ENCODE results near the gene ONECUT3. TPM values are rescaled to one million over a fixed set of nuclear protein-coding genes. Genes with fewer than 3 reads are reported as not detected.

Gene ONECUT3
- total RNA-seq, 1 donor: not detected

DNA sequence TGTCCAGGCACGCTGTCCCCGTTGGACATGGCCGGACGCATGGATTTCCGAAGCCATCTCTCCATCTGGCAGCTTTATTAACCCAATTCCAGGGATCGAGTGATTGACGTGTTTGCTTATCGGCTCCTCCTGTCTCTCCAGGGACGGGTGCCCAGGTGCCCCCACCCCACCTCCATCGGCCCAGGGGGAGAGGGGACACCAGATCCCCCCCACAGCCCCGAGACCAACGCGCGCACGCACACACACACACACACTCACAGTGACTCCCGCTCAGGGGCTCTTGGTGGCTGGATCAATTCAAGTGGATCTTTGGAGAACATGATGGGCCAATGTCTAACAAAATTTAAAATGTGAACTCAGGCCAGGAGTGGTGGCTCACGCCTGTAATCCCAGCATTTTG is 23.1 kb upstream of the ONECUT3 start:
- Histone ChIP-seq H3K4me3 (ENCODE audit: insufficient read depth, low read length) (no peak overlapping the region), H3K36me3 (ENCODE audit: insufficient read depth, low read length) (no peaks in the 10 kb centered on the region), H3K4me1 (ENCODE audit: insufficient read depth, low read length) (peaks cover 3% of the 10 kb centered on the region), H3K27me3 (ENCODE audit: insufficient read depth, low read length) (peaks cover 33% of the 10 kb centered on the region), H3K27ac (ENCODE audit: low read depth, low read length) (no peak overlapping the region), H3K4me2 (ENCODE audit: insufficient read depth, low read length) (no peak overlapping the region), H3K9me3 (ENCODE audit: low read depth, low read length) (no peaks in the 10 kb centered on the region), H2AFZ (ENCODE audit: low read length) (no peak overlapping the region), H4K20me1 (ENCODE audit: insufficient read depth, low read length) (no peaks in the 10 kb centered on the region), H3K79me2 (ENCODE audit: insufficient read depth, low read length) (no peaks in the 10 kb centered on the region)
- TF ChIP-seq CTCF (IDR thresholded peaks at IDR 0.05; ENCODE audit: extremely low read depth, low read depth, low read length): no peak
- DNase-seq (ENCODE audit: insufficient read length, low spot score, missing footprints): peak; percentile 66

- Histone ChIP-seq H3K4me1 (ENCODE audit: insufficient read depth, low read length) (no peaks in the 10 kb centered on the region), H3K4me3 (ENCODE audit: insufficient read depth, low read length) (no peak overlapping the region), H3K9me3 (ENCODE audit: low read depth, low read length) (no peaks in the 10 kb centered on the region), H3K27me3 (ENCODE audit: insufficient read depth, low read length) (peaks cover 16% of the 10 kb centered on the region), H2AFZ (ENCODE audit: low read length) (no peak overlapping the region), H3K27ac (ENCODE audit: low read depth, low read length) (no peak overlapping the region), H3K36me3 (ENCODE audit: insufficient read depth, low read length) (no peaks in the 10 kb centered on the region), H3K4me2 (ENCODE audit: insufficient read depth, low read length) (no peak overlapping the region), H4K20me1 (ENCODE audit: insufficient read depth, low read length) (no peaks in the 10 kb centered on the region), H3K79me2 (ENCODE audit: insufficient read depth, low read length) (no peaks in the 10 kb centered on the region)
- no peak for DNase-seq (ENCODE audit: insufficient read length, low spot score, missing footprints)
- no peak for TF ChIP-seq CTCF (IDR thresholded peaks at IDR 0.05; ENCODE audit: extremely low read depth, low read depth, low read length)
Measured at GRCh38 chr19:1734321-1734966, 18.9 kb upstream of the ONECUT3 start.

DNA sequence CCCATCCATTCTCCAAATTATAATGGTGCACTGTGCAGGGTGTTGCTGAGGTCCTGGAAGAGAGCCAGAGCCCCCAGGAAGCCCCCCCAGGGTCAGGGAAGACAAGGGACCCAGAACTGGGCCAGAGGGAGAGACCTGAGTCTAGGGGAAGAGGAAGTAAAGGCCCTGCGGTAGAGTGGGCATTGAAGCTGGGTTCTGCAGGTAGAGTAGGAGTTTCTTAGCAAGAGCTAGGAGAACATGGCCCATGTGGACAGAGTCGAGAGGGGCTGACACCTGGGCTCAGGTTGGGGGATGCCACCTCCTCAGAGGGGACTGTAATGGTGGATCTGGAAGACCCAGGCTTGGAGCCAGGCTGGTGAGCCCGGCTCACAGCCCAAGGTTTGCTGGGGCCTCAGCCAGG is 17.0 kb upstream of the ONECUT3 start:
- Histone ChIP-seq H3K27ac (ENCODE audit: low read depth, low read length) (no peak overlapping the region), H3K27me3 (ENCODE audit: insufficient read depth, low read length) (peaks cover 19% of the 10 kb centered on the region), H3K36me3 (ENCODE audit: insufficient read depth, low read length) (no peaks in the 10 kb centered on the region), H3K4me2 (ENCODE audit: insufficient read depth, low read length) (no peak overlapping the region), H3K9me3 (ENCODE audit: low read depth, low read length) (peaks cover 4% of the 10 kb centered on the region), H3K79me2 (ENCODE audit: insufficient read depth, low read length) (no peaks in the 10 kb centered on the region), H4K20me1 (ENCODE audit: insufficient read depth, low read length) (no peaks in the 10 kb centered on the region), H2AFZ (ENCODE audit: low read length) (no peak overlapping the region), H3K4me1 (ENCODE audit: insufficient read depth, low read length) (no peaks in the 10 kb centered on the region), H3K4me3 (ENCODE audit: insufficient read depth, low read length) (no peak overlapping the region)
- peak; percentile 19 for DNase-seq (ENCODE audit: insufficient read length, low spot score, missing footprints)
- TF ChIP-seq CTCF (IDR thresholded peaks at IDR 0.05; ENCODE audit: extremely low read depth, low read depth, low read length): no peak

DNA sequence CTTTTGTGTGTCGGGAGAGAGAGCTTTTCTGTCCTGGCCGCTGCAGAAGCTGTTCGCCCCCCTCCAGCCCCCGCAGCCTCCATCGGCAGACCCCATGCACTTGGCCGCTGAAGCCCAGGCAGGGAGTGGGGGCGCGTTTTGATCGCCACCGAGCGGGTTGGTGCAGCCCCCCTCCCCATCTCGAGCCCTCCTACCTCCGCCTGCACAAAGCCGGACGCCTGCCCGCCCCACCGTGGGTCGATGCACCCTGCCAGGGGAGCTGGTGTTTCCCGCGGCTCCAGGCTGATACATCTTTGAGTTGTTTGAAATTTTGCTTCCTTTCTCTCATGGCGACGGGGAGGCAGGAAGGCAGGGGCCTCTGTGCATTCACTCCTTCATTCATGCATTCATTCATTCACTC is 16.4 kb upstream of the ONECUT3 start:
- no peaks in the 10 kb centered on the region for H3K36me3 ChIP-seq (ENCODE audit: insufficient read depth, low read length)
- peaks cover 4% of the 10 kb centered on the region for H3K9me3 ChIP-seq (ENCODE audit: low read depth, low read length)
- no peak overlapping the region for H2AFZ ChIP-seq (ENCODE audit: low read length)
- H4K20me1 ChIP-seq (ENCODE audit: insufficient read depth, low read length): no peaks in the 10 kb centered on the region
- DNase-seq (ENCODE audit: insufficient read length, low spot score, missing footprints): peak; percentile 45
- no peak overlapping the region for H3K27ac ChIP-seq (ENCODE audit: low read depth, low read length)
- H3K4me2 ChIP-seq (ENCODE audit: insufficient read depth, low read length): no peak overlapping the region
- no peak for TF ChIP-seq CTCF (IDR thresholded peaks at IDR 0.05; ENCODE audit: extremely low read depth, low read depth, low read length)
- no peak overlapping the region for H3K4me3 ChIP-seq (ENCODE audit: insufficient read depth, low read length)
- H3K27me3 ChIP-seq (ENCODE audit: insufficient read depth, low read length): peaks cover 19% of the 10 kb centered on the region
- no peaks in the 10 kb centered on the region for H3K4me1 ChIP-seq (ENCODE audit: insufficient read depth, low read length)
- H3K79me2 ChIP-seq (ENCODE audit: insufficient read depth, low read length): no peaks in the 10 kb centered on the region

All from osteoblast (primary cell).